Jurkat, Clone E6-1 (cell line): ENCODE data around the gene SNX10.

Source experiments
- DNase-seq: peaks from one replicate; pipeline ENCODE4 v3.0.0-alpha.2; 2011; ENCODE audit warnings: low read depth, low spot score
- H3K4me3 ChIP-seq: 2 replicates; pipeline ENCODE4 v1.5.1; 2011; ENCODE audit warnings: mild to moderate bottlenecking, low read length, control low read depth, moderate library complexity

The SNX10 gene

DNA sequence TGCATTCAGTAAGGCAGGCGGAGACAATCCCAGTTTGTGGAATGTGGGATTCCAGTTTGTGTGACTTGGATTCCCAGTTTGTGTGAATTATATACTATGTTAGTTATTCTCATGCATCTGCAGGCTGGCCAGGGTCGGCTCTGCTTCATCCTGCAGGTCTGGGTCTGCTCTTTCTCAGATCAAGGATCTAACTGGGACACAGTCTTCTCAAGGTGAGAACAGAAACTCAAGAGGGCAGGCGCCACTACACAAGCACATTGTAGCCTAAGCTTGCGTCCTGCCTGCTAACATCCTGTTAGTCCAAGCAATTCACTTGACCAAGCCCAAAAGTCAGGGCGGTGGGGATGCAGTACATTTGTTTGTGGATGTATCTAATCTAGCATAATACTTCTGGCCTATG lies 131.1 kb downstream of the SNX10 start:
- no peak overlapping the region for H3K4me3 ChIP-seq

DNA sequence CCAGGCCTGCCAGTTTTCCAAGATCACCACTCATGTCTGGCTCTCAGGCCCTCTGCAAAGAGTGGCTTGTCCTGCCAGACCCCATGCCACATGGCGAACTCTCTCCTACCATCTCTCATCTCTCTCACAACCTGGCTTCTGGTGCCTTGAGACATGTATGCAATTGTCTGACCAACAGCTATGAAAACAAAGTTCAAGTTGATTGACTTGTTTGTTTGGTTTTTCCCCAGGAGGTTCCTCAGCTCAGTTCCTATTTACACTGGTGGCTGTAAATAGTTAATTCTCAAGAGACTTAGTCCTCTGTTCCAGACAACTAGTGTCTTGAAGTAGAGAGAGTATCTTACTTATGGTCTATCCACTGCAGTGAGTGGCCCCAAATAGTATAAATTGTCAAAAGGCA lies 131.8 kb downstream of the SNX10 start:
- DNase-seq = no peak
- H3K4me3 ChIP-seq = no peak overlapping the region

More for the DNA sequence above, 131.1 kb downstream of the SNX10 start:
- no peak for DNase-seq
